ENCODE results near the gene FAM237B.

The FAM237B gene

GRCh38 chr7:90269163-90269562 lies 51.9 kb downstream of the FAM237B start:
- Mint-ChIP-seq H3K4me1 (no peaks in the 10 kb centered on the region), H3K27me3 (ENCODE audit: low read depth, poor library complexity) (no peaks in the 10 kb centered on the region), H3K4me3 (no peak overlapping the region), H3K9me3 (no peaks in the 10 kb centered on the region), H3K36me3 (ENCODE audit: low read depth) (no peaks in the 10 kb centered on the region), H3K27ac (no peak overlapping the region)
- TF ChIP-seq CTCF (IDR thresholded peaks at IDR 0.05), result no peak
- DNase-seq, result no peak

GRCh38 chr7:90267263-90267858 lies 53.7 kb downstream of the FAM237B start:
- no peak for TF ChIP-seq CTCF (IDR thresholded peaks at IDR 0.05)
- Mint-ChIP-seq H3K27ac (no peak overlapping the region), H3K4me3 (no peak overlapping the region), H3K9me3 (no peaks in the 10 kb centered on the region), H3K27me3 (ENCODE audit: low read depth, poor library complexity) (no peaks in the 10 kb centered on the region), H3K4me1 (no peaks in the 10 kb centered on the region), H3K36me3 (ENCODE audit: low read depth) (no peaks in the 10 kb centered on the region)
- DNase-seq, result no peak

- Mint-ChIP-seq H3K27ac (no peak overlapping the region), H3K9me3 (no peaks in the 10 kb centered on the region), H3K4me1 (no peaks in the 10 kb centered on the region), H3K27me3 (ENCODE audit: low read depth, poor library complexity) (no peaks in the 10 kb centered on the region), H3K36me3 (ENCODE audit: low read depth) (no peaks in the 10 kb centered on the region), H3K4me3 (no peak overlapping the region)
- DNase-seq, result no peak
- TF ChIP-seq CTCF (IDR thresholded peaks at IDR 0.05), result no peak
Observed at GRCh38 chr7:90266808-90267207, 54.3 kb downstream of the FAM237B start.
